C1 segment of cervical spinal cord (tissue), 14 donors: ENCODE data around the gene ECI1.
A peak's percentile ranks its signal among the peaks of the same experiment; 100 is the strongest.

Source experiments
- DNase-seq, 14 donors: peaks; one replicate each; lab custom pipeline; 2025; lab: John Stamatoyannopoulos, UW

ECI1 gene

DNA sequence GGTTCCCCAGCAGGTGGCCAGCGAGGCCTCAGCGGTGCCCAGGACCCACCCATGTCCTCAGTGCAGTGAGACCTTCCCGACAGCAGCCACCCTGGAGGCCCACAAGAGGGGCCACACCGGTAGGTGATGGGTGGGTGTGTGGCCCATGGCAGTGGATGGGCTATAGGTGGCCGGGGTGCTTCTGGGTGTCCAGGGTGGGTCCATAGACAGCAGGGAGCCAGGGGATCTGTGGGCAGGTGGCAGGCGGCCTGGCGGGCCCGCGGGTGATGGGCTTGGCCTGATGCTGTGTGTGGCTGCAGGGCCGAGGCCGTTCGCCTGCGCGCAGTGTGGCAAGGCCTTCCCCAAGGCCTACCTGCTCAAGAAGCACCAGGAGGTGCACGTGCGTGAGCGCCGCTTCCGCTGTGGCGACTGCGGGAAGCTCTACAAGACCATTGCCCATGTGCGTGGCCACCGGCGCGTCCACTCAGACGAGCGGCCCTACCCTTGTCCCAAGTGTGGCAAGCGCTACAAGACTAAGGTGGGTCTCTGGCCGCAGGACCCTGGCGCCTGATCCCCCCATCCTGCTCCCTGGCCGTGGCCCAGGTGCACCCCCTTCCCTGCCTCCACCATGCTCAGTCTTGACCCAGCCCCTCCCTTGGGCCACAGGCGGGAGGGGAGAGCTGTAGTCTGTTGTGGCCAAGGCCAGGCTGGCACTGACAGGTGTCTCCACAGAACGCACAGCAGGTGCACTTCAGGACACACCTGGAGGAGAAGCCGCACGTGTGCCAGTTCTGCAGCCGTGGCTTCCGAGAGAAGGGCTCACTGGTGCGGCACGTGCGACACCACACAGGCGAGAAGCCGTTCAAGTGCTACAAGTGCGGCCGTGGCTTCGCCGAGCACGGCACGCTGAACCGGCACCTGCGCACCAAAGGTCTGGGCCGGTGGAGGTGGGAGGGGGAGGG, 17.2 kb downstream of the ECI1 start:
- DNase-seq: no peak

DNA sequence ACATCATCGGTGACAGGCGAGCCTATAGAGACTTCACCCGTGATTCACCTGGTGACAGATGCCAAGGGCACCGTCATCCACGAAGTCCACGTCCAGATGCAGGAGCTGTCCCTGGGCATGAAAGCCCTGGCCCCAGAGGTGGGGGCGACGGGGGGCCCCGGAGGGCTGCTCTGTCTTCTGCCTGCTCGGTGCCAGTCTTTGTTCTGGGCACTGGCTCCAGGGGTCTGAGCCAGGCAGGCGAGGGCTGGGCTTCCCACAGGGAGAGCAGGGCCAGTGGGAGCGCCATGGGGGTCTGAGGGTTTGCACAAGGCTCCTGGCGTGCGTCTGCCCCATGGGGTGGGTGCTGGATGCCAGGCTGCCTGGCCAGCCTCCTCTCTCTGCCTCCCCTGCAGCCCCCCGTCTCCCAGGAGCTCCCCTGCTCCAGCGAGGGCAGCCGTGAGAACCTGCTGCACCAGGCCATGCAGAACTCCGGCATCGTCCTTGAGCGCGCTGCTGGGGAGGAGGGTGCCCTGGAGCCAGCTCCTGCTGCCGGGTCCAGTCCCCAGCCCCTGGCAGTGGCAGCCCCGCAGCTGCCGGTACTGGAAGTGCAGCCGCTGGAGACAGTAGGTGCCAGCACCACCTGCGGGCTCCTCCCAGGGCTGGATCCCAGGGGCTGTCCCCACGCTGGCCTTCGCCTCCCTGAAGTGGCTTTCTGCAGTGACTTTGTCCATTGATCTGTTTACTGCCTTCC, 18.2 kb downstream of the ECI1 start:
- peak in 1 of 14 donors; percentile 18 for DNase-seq

DNA sequence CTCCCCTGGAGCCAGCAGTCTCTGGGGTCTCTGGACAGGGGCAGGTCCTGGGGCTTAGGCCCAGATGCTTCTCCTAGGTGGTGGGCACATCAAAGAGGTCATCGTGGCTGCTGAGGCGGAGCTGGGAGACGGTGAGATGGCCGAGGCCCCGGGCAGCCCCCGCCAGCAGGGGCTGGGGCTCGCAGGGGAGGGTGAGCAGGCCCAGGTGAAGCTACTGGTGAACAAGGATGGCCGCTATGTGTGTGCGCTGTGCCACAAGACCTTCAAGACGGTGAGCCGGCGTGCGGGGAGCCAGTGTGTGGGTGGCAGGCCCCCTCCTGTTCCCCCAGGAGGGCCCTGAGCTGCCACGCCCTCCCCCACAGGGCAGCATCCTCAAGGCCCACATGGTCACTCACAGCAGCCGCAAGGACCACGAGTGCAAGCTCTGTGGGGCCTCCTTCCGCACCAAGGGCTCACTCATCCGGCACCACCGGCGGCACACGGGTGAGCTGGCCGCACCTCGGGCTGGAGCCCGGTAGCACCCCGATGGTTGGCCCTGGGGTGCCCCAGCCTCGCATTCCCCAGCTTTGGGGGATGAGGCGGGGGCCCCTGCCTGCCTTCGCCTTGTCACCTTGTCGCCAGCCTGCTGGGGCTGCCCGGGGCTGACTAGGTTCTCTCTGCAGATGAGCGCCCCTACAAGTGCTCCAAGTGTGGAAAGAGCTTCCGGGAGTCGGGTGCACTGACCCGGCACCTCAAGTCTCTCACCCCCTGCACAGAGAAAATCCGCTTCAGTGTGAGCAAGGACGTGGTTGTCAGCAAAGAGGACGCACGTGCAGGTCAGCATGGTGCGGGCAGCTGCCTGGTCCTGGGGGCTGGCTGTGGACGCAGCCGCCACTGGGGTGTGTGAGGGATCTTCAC, 19.0 kb downstream of the ECI1 start:
- DNase-seq: no peak

DNA sequence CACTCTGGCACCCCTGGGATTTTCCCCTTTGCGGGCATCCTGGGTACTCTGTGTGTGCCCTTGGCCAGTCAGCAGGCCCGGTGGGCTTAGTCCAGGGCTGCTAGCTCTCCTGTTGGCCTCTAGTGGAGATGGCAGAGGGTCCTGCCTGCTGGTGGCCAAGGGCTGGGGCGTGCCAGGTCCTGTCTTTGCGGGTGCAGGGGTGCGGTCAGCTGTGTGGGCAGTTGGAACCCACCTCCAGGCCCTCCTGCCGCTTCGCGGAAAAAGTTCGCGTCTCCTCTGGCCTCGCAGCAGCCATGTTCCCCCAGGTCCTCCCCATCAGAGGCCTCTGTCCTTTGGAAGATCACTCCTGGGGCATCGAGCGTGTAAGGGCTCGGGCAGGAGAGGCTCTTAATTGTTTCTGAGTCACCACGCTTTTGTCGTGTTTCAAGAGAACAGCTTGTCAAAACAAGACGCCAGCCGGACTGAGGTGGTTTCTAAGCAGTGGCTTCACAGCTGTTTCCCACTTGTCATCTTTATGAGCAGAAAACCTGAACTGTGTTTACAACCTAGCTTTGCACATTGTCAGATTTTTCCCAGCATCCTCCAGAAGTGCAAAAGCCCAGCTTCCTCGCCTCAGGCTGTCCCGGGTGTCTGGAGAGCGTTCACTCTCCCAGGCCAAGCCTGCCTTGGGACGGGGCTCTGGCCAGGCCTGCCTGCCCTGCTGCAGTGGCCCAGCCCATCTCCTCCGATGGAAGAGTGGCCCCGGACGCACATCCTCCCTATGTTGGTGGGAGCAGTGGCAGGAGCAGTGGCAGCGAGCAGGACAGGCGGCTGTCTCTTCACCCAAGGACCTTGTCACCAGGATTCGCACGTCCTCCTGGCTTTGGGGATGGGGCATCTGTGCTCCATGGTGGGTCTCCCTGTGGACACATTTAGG, 20.1 kb downstream of the ECI1 start:
- DNase-seq: no peak

DNA sequence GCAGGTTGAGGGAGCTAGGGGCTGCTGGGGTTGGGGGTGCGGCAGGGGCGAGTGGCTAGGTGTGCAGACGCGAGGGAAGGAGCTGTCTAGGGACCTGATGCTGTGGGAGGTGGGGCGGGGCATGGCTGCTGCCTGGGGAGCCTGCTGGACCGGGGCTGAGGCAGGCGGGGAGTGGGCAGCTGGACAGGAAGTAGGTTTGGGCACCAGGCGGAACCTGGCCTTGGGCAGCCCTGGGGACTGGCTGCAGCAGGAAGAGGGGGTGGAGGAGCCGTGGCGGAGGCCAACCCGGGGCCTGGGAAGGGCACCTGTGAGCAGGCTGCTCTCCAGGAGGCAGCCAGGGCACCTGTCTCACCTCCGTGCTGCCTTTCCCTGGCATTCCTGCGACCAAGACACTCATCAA, 21.0 kb downstream of the ECI1 start:
- DNase-seq: no peak

DNA sequence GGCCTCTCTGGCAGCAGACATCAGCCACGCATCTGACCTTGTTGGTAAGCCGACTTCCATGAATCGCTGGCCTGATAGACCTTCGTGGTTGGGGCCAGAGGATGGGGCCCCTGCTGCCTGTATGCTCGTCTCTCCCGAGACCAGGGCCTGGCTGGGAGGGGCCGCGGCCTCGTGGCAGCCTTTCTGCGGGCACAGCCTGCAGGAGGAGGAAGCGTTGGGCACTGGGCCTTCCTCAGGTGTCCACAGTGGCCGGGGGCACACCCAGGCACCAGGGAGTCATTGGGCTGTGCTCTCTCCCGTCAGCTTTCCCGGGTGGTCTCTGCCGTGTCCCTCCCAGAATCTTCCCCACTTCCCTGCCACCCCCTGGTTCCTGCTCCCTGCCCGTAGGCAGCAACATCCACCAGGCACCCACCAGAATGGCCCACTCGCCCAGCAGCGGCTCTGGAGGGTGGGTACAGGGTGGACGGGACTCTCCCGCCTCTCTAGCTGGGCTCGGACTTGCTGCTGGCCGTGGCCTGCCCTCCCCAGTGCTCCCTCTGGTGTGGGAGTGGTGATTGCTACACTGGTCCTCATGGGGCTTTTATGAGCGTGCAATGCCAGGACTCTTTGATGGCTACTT, 21.6 kb downstream of the ECI1 start:
- no peak for DNase-seq

DNA sequence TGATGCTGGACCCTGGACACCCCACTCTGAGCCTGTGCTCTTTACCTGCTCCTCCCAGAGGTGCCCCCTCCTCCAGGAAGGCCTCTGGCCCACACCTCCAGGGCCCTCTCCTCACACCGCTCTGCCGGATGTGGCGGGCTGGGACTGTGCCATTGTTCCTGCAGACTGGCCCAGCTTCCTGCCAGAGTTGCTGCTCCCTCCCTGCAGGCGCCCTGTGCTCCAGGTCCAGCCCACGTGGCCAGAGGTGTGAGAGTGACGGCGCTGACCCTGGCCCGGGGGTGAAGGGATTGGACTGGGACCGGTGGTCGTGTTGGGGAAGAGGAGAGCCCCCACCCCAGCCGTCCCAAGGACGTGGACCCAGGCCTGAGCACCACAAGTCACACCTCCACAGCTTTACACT, 22.3 kb downstream of the ECI1 start:
- DNase-seq: no peak

DNA sequence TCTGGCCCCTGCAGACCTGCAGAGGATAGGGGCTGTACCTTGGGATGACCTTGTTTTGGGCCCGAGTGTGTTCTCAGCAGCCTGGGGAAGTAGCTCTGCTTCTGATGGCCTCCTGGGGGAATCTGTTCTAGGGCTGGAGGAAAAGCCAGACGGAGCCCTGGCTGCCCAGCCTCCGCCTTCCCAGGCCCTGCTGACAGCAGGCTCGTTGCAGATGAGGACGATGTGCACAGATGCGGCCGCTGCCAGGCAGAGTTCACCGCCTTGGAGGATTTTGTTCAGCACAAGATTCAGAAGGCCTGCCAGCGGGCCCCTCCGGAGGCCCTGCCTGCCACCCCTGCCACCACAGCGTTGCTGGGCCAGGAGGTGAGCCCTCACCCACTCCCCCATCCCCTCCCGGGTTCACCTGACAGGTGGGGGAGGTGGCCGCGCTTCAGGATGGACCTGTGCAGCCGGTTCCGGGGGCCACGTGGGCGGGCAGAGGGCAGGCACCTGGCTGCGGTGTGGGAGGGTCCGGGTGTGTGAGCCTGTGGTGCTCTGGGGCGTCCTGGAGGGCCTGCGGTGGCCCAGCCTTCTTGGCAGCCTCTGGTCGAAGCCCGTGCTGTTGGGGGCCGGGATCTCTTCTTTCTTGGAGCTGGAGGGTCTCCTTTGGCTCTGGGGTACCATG, 23.1 kb downstream of the ECI1 start:
- no peak for DNase-seq

DNA sequence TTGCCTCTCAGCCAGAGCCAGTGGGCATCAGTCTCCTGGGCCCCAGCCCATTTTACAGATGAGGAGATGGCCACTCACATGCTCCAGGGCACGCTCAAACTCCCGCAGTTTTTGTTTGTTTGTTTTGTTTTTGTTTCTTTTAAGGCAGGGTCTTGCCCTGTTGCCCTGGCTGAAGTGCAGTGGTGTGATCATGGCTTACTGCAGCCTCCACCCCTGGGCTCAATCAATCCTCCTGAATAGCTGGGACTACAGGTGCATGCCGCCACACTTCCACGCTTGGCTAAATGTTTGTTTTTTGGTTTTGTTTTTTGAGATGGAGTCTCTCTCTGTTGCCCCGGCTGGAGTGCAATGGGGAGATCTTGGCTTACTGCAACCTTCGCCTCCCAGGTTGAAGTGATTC, 24.5 kb downstream of the ECI1 start:
- no peak for DNase-seq

DNA sequence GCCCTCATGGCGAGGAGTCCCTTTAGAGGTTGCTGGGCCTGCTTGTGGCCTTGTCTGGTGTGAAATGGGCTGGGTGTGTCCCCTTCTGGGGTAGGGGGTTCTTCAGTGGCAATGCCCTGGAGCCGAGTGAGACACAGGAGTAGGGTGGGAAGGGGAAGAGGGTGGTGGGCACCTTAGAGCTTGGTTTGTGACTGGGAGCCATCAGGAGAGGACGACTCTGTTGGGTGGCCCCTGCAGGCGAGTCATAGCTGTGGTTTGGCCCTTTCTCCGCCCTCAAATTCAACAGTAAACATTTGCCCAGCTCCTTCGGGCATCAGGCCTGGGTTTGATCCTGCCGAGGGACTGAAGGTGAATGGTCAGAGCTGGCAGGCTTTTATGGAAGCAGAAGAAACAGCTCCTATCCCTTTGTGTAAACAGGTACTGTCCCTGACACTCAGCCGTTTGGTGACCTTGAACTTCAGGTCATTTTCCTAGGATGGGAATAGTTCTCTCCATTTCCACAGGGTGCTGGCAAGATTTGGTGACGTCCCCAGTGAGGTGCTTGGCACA, 25.1 kb downstream of the ECI1 start:
- DNase-seq: no peak

DNA sequence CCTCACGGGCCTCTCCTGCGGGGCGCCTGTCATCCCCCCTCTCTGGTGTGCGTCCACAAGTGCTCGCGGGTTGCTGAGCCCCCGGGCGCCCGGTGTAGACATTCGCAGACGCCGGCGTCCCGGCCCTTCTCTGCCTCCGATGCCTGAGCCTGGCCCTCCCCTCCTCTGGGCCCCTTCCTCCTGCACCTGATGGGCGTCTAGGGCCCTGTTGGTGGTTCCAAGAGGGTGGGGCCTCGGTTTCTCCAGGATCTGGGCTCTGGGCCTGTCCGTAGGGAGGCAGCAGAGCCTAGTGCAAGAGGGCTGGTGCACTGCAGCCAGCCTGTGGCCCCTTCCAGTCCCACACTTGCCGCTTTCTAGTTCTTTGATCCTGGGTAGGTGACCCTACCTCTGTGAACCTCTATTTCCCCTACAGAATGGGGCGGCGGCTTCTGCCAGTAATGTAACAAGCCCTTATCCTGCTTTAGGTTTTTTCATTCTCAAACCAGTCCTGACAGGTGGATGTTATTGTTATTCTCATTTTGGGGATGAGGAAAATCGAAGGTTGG, 27.4 kb downstream of the ECI1 start:
- peak in 3 of 14 donors; percentile 34 to 60 (median 59) for DNase-seq

DNA sequence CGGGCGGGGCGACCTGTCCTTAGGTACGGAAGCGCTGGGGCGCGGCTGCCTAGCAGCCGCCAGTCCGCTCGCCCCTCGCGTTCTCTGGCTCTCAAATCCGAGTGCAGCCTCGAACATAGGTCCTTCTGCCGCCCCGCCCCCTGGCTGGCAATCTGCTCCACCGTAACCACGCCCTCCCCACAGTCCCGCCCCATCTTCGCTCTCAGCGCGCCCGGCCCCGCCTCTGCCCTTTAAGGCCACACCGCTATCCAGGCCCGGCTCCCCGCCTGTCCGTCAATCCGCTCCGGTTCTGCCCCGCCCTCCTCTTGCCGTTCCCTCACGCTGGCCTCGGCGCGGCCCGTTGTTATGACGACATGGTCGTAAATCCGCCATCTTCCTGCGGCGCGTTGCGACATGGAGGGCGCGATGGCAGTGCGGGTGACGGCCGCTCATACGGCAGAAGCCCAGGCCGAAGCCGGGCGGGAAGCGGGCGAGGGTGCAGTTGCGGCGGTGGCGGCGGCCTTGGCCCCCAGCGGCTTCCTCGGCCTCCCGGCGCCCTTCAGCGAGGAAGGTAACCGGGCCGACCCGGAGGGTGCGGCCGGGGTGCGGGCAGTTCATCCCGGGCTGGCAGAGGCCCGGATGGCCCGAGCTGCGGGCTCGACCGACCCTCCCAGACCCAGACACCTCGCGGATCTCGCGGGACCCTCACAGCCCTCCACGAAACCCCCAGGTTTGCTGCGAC, 28.0 kb downstream of the ECI1 start, which contains the start of gene E4F1:
TSS of gene E4F1 (plus strand) at position 371 of the 721 bp plus-strand sequence. CDS start at position 394, 23 bp downstream.
- DNase-seq: peak; percentile 86 to 99 (median 95)

DNA sequence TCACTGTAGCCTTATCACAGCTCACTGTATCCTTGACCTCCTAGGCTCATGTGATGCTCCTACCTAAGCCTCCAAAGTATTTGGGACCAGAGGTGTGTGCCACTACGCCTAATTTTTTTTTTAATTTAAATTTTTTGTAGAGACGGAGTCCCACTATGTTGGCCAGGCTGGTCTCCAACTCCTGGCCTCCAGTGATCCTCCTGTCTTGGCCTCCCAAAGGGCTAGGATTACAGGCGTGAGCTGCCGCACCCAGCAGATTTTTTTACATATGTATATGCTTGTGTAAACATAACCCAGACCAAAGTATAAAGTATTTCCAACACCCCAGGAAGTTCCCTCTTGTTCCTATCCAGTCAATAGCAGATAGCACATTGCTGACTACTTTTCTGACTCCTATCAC, 35.1 kb downstream of the ECI1 start:
- no peak for DNase-seq

DNA sequence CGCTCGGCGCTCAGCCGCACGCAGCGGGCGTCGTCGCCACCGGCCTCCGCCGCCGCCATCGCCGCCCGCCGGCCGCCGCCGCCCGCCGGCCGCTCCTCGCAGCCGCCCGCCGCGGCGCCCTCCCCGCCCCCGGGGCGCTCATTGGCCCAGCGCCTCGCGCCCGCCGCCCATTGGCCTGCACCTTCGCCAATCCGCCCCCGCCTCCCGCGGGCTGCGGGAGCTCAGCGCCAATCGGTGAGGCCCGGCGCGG, 36.7 kb downstream of the ECI1 start, which contains the start of gene PGP:
TSS of gene PGP (minus strand) at position 122 of the 250 bp plus-strand sequence. CDS start at position 59, 63 bp downstream.
- no peak for DNase-seq

DNA sequence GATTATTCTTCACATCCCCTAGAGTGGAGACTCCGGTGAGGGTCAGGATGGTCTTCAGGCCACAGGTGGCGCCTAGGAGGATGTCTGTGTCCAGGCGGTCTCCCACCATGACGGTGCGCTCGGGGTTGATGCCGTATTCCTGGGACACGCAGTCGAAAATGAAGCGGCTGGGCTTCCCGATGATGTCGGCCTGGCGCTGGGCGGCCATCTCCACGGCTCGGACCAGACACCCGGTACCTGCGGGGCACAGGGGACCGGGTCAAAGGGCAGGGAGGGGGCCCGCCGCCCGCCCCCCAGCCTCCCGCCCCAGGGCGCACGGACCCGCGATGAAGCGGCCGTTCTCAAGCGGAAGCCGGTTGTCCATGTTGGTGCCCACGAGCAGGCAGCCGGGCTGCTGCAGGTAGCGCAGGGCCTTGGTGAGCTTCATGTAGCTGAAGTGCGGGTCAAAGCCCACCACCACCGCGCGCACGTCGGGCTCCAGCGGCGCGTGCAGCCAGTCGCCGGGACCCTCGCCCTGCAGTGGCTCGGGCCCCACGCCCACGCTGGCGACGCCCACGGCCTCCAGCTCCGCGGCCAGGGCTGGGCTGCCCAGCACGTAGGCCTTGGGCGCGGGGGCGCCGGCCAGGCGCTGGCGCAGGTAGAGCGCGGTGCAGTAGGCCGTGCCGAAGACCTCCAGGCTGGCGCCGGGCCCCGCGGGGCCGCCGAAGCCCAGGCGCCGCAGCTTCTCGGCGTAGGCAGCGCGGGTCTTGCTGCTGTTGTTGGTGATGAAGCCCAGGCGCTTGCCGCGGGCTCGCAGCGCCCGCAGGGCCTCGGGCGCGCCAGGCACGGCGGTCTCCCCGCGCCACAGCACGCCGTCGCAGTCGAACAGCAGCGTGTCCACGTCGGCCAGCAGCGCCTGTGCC, 37.3 kb downstream of the ECI1 start:
- DNase-seq: no peak

DNA sequence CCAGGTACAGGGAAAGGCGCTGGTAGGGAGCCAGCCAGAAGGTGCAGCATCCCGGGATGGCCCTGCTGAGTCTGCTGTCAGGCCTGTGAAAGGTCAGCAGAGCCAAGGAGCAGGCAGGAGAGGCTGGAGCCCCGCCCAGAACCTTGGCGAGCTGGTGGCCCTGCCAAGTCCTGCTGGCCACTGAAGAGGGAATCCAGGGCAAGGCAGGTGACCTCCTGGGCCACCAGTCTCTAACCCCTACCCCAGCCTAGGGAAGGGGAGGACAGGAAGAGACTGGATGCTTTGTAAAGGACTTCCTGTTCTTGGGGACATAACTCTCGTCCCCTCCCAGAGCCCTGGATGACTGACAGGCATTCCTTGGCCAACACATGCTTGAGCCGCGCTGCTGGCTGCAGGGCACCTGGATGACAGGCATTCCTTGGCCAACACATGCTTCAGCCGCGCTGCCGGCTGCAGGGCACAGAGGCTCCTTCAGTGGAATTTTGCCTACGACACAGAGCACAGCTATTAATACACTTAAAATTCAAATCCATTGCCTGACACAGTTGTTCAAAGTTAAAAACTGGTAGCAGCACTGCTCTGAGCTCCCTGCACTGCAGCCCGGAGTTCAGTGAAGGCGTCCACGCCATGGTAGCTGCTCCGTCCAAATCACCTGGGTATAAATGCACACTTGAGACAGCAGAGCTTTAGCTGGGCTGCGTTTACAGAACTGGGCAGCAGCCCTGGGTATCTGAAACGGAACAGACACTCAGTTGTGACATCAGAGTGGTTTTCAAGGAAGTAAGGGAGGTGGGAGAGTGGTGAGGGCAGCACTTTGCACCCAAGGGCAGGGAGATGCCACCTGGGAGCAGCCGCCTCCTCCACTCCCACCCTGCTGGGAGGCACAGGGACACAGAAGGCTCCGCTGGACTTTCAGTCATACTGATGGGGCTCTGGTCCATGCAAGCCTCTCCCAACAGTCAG, 38.7 kb downstream of the ECI1 start:
- peak in 1 of 14 donors; percentile 84 for DNase-seq
